ENCODE results near the gene SGTA. TPM values are rescaled to one million over a fixed set of nuclear protein-coding genes. Genes with fewer than 3 reads are reported as not detected.
A peak's percentile ranks its signal among the peaks of the same experiment; 100 is the strongest.

SGTA gene
- total and polyA plus RNA-seq, 2 of the 13 experiments (the other 11 are each of a cell fraction or from before 2014, with no cell fraction given) = 43.9 to 47.4 TPM

DNA sequence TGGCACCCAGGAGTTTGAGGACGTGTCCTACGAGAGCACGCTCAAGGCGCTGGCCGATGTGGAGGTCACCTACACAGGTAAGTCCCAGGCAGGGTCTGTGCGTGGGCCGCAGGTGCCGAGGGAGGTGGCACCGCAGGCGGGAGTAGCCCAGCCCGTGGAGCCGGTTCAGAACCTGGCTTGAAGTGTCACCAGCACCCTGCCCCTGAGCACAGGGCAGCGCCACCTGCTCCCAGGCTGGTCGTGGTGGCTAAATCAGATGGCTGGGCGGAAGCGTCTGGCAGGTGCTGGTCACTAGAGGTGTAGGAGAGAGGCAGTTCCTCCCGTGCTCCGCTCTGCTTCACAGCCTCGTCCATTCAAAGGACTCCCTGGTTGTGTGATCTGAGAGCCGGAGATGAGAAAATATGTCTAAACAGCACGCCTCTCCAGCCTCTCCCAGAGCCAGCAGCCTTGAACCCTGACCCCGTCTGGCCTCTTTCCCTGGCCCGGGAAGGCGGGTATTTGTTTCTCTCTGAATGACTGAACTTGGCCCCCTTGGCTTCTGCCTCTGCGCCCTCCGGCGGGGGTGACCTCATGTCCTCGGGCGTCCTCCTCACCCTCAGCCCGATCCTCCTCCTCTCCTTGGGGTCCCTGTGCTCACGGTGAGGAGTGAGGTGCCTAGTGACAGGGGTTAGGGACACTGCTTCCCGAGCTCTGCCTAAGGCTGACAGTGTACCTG is 7.6 kb upstream of the SGTA start (continued):
- TF ChIP-seq ZNF280D (CRISPR knock-in tag; IDR thresholded peaks at IDR 0.05) (no peak), ZNF784 (CRISPR knock-in tag; IDR thresholded peaks at IDR 0.05; ENCODE audit: borderline replicate concordance) (no peak), ZNF605 (CRISPR knock-in tag; IDR thresholded peaks at IDR 0.05) (peak; percentile 42; the same call in 1 of the 2 replicates), ZNF792 (CRISPR knock-in tag; IDR thresholded peaks at IDR 0.05) (0 out of 2 replicates have a peak, but pooled peaks have one; percentile 14), ZFAT (CRISPR knock-in tag; conservative IDR thresholded peaks at IDR 0.05) (no peak), EEA1 (CRISPR knock-in tag; IDR thresholded peaks at IDR 0.05; ENCODE audit: borderline replicate concordance) (no peak), KDM2A (CRISPR knock-in tag; IDR thresholded peaks at IDR 0.05; ENCODE audit: borderline replicate concordance, low read depth) (no peak; the same call in 1 of the 2 replicates), CC2D1A (CRISPR knock-in tag; IDR thresholded peaks at IDR 0.05) (no peak), TERF1 (CRISPR knock-in tag; IDR thresholded peaks at IDR 0.05) (no peak), SALL2 (CRISPR knock-in tag; IDR thresholded peaks at IDR 0.05) (peak; percentile 51; the same call in 1 of the 2 replicates), CBX2 (IDR thresholded peaks at IDR 0.05; ENCODE audit: low read depth, low read length) (no peak), CBX2 (CRISPR knock-in tag; IDR thresholded peaks at IDR 0.05; ENCODE audit: low read depth) (no peak), FOXK2 (IDR thresholded peaks at IDR 0.05) (no peak), ZNF329 (CRISPR knock-in tag; IDR thresholded peaks at IDR 0.05; ENCODE audit: low read depth) (no peak)
- TF ChIP-seq, protein P1, sequence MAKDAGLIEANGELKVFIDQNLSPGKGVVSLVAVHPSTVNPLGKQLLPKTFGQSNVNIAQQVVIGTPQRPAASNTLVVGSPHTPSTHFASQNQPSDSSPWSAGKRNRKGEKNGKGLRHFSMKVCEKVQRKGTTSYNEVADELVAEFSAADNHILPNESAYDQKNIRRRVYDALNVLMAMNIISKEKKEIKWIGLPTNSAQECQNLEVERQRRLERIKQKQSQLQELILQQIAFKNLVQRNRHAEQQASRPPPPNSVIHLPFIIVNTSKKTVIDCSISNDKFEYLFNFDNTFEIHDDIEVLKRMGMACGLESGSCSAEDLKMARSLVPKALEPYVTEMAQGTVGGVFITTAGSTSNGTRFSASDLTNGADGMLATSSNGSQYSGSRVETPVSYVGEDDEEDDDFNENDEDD (CRISPR knock-in tag; IDR thresholded peaks at IDR 0.05; ENCODE audit: borderline replicate concordance) = peak; percentile 73
- TF ChIP-seq, protein P2, sequence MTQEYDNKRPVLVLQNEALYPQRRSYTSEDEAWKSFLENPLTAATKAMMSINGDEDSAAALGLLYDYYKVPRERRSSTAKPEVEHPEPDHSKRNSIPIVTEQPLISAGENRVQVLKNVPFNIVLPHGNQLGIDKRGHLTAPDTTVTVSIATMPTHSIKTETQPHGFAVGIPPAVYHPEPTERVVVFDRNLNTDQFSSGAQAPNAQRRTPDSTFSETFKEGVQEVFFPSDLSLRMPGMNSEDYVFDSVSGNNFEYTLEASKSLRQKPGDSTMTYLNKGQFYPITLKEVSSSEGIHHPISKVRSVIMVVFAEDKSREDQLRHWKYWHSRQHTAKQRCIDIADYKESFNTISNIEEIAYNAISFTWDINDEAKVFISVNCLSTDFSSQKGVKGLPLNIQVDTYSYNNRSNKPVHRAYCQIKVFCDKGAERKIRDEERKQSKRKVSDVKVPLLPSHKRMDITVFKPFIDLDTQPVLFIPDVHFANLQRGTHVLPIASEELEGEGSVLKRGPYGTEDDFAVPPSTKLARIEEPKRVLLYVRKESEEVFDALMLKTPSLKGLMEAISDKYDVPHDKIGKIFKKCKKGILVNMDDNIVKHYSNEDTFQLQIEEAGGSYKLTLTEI (CRISPR knock-in tag; conservative IDR thresholded peaks at IDR 0.05) = no peak
- TF ChIP-seq, protein P3, sequence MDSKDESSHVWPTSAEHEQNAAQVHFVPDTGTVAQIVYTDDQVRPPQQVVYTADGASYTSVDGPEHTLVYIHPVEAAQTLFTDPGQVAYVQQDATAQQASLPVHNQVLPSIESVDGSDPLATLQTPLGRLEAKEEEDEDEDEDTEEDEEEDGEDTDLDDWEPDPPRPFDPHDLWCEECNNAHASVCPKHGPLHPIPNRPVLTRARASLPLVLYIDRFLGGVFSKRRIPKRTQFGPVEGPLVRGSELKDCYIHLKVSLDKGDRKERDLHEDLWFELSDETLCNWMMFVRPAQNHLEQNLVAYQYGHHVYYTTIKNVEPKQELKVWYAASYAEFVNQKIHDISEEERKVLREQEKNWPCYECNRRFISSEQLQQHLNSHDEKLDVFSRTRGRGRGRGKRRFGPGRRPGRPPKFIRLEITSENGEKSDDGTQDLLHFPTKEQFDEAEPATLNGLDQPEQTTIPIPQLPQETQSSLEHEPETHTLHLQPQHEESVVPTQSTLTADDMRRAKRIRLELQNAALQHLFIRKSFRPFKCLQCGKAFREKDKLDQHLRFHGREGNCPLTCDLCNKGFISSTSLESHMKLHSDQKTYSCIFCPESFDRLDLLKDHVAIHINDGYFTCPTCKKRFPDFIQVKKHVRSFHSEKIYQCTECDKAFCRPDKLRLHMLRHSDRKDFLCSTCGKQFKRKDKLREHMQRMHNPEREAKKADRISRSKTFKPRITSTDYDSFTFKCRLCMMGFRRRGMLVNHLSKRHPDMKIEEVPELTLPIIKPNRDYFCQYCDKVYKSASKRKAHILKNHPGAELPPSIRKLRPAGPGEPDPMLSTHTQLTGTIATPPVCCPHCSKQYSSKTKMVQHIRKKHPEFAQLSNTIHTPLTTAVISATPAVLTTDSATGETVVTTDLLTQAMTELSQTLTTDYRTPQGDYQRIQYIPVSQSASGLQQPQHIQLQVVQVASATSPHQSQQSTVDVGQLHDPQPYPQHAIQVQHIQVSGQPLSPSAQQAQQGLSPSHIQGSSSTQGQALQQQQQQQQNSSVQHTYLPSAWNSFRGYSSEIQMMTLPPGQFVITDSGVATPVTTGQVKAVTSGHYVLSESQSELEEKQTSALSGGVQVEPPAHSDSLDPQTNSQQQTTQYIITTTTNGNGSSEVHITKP (CRISPR knock-in tag; IDR thresholded peaks at IDR 0.05; ENCODE audit: low read depth) = 0 out of 2 replicates have a peak, but pooled peaks have one; percentile 44

Data from HepG2 (cell line).